Type B pancreatic cell (in vitro differentiated cells): ENCODE results near the gene FMN1. TPM values are rescaled to one million over a fixed set of nuclear protein-coding genes. Genes with fewer than 3 reads are reported as not detected.

Experiments used
- DNase-seq: peaks from one replicate; pipeline ENCODE4 v3.0.0; 2021; ENCODE audit warnings: mixed read lengths; ENCODE audit not compliant: unreplicated experiment; ENCODE audit errors: extremely low spot score
- H3K27ac Mint-ChIP-seq: 2 replicates; pipeline ENCODE4 v1.8.0; 2021; ENCODE audit warnings: mild to moderate bottlenecking, mixed read lengths
- H3K27me3 Mint-ChIP-seq: 2 replicates; pipeline ENCODE4 v1.8.0; 2021; ENCODE audit warnings: mixed read lengths
- H3K36me3 Mint-ChIP-seq: 2 replicates; pipeline ENCODE4 v1.8.0; 2021; ENCODE audit warnings: mixed read lengths
- H3K4me1 Mint-ChIP-seq: one replicate; pipeline ENCODE4 v1.8.0; 2021; ENCODE audit warnings: mixed read lengths; ENCODE audit not compliant: unreplicated experiment
- H3K4me3 Mint-ChIP-seq: 2 replicates; pipeline ENCODE4 v1.8.0; 2021; ENCODE audit warnings: mild to moderate bottlenecking, mixed read lengths
- H3K9me3 Mint-ChIP-seq: 2 replicates; pipeline ENCODE4 v1.8.0; 2021; ENCODE audit warnings: mixed read lengths
- CTCF ChIP-seq: fragments of 200-600 bp; sonication (generic); conservative IDR thresholded peaks from 2 replicates; pipeline ENCODE4 v1.5.0; 2021; ENCODE audit warnings: antibody characterized with exemption, mild to moderate bottlenecking
- total RNA-seq: library from RNA; stranded (reverse); gene quantifications from 2 replicates; pipeline ENCODE4 v1.2.1, GENCODE V29; 2021; ENCODE audit warnings: low replicate concordance

Gene FMN1
- total RNA-seq, 1 donor from 2014 or later: 22.1 TPM

GRCh38 chr15:33095641-33096040 lies 98.9 kb downstream of the FMN1 start:
- no peaks in the 10 kb centered on the region for H3K27me3 Mint-ChIP-seq
- no peak for DNase-seq
- H3K4me3 Mint-ChIP-seq: no peak overlapping the region
- peaks cover 3% of the 10 kb centered on the region for H3K36me3 Mint-ChIP-seq
- H3K4me1 Mint-ChIP-seq: peaks cover 29% of the 10 kb centered on the region
- no peaks in the 10 kb centered on the region for H3K9me3 Mint-ChIP-seq
- H3K27ac Mint-ChIP-seq: no peak overlapping the region
- TF ChIP-seq CTCF: no peak

- no peak for TF ChIP-seq CTCF
- H3K9me3 Mint-ChIP-seq: no peaks in the 10 kb centered on the region
- H3K27me3 Mint-ChIP-seq: no peaks in the 10 kb centered on the region
- H3K27ac Mint-ChIP-seq: no peak overlapping the region
- peaks cover 34% of the 10 kb centered on the region for H3K4me1 Mint-ChIP-seq
- H3K4me3 Mint-ChIP-seq: no peak overlapping the region
- DNase-seq: no peak
- peaks cover 3% of the 10 kb centered on the region for H3K36me3 Mint-ChIP-seq
Observed at GRCh38 chr15:33094336-33094735, 100.2 kb downstream of the FMN1 start.

GRCh38 chr15:33093222-33093621 lies 101.3 kb downstream of the FMN1 start:
- DNase-seq: no peak
- no peaks in the 10 kb centered on the region for H3K9me3 Mint-ChIP-seq
- H3K27me3 Mint-ChIP-seq: no peaks in the 10 kb centered on the region
- H3K27ac Mint-ChIP-seq: peak overlapping the region; percentile 17
- H3K4me3 Mint-ChIP-seq: no peak overlapping the region
- peaks cover under 1% of the 10 kb centered on the region for H3K36me3 Mint-ChIP-seq
- peaks cover 34% of the 10 kb centered on the region for H3K4me1 Mint-ChIP-seq
- no peak for TF ChIP-seq CTCF

- no peaks in the 10 kb centered on the region for H3K9me3 Mint-ChIP-seq
- H3K27ac Mint-ChIP-seq: no peak overlapping the region
- TF ChIP-seq CTCF: no peak
- H3K4me3 Mint-ChIP-seq: no peak overlapping the region
- H3K4me1 Mint-ChIP-seq: peaks cover 27% of the 10 kb centered on the region
- H3K27me3 Mint-ChIP-seq: no peaks in the 10 kb centered on the region
- H3K36me3 Mint-ChIP-seq: no peaks in the 10 kb centered on the region
- DNase-seq: no peak
Observed at GRCh38 chr15:33091983-33092693, 102.4 kb downstream of the FMN1 start.

- no peaks in the 10 kb centered on the region for H3K36me3 Mint-ChIP-seq
- H3K4me3 Mint-ChIP-seq: no peak overlapping the region
- no peak for DNase-seq
- H3K27ac Mint-ChIP-seq: no peak overlapping the region
- TF ChIP-seq CTCF: no peak
- no peaks in the 10 kb centered on the region for H3K27me3 Mint-ChIP-seq
- peaks cover 27% of the 10 kb centered on the region for H3K4me1 Mint-ChIP-seq
- no peaks in the 10 kb centered on the region for H3K9me3 Mint-ChIP-seq
Observed at GRCh38 chr15:33089878-33090757, 104.4 kb downstream of the FMN1 start.
